ENCODE measurements around the gene ARF4.

Gene ARF4

GRCh38 chr3:57594576-57594975 is 2.6 kb downstream of the ARF4 start:
- H3K27ac ChIP-seq: no peak overlapping the region
- no peak for TF ChIP-seq ZFX (IDR thresholded peaks at IDR 0.05)
- TF ChIP-seq, protein P1, sequence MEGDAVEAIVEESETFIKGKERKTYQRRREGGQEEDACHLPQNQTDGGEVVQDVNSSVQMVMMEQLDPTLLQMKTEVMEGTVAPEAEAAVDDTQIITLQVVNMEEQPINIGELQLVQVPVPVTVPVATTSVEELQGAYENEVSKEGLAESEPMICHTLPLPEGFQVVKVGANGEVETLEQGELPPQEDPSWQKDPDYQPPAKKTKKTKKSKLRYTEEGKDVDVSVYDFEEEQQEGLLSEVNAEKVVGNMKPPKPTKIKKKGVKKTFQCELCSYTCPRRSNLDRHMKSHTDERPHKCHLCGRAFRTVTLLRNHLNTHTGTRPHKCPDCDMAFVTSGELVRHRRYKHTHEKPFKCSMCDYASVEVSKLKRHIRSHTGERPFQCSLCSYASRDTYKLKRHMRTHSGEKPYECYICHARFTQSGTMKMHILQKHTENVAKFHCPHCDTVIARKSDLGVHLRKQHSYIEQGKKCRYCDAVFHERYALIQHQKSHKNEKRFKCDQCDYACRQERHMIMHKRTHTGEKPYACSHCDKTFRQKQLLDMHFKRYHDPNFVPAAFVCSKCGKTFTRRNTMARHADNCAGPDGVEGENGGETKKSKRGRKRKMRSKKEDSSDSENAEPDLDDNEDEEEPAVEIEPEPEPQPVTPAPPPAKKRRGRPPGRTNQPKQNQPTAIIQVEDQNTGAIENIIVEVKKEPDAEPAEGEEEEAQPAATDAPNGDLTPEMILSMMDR (conservative IDR thresholded peaks at IDR 0.05): no peak

DNA sequence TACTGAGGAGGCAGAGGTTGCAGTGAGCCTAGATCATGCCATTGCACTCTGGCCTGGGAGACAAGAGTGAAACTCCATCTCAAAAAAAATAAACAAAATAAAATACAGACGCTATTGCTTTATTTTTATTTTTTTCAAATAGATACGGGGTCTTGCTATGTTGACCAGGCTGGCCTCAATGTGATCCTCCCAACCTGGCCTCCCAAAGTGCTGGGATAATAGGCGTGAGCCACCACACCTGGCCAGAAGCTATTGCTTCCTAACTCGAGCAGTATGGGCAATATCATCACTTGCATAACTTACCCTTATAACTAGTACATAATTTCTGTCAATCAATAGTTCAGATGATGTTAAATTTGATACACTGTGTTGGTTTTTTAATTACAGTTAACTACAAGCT is 3.0 kb downstream of the ARF4 start:
- H3K27ac ChIP-seq: no peak overlapping the region
- no peak for TF ChIP-seq ZFX (IDR thresholded peaks at IDR 0.05)
- TF ChIP-seq, protein P1 (conservative IDR thresholded peaks at IDR 0.05): no peak

DNA sequence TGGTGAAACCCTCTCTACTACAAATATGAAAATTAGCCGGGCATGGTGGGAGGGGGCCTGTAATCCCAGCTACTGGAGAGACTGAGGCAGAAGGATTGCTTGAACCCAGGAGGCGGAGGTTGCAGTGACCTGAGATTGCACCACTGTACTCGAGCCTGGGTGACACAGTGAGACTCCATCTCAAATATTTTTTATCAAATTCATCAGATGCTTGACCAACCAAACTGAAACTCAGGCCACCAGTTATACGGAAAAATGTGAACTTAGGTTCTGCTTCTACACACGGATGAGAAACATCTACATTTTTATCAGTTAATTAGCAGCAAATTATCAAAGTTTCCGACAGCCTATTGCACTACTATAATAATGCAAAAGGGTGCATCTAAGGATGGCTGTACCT is 4.8 kb downstream of the ARF4 start:
- TF ChIP-seq ZFX (IDR thresholded peaks at IDR 0.05): no peak
- TF ChIP-seq, protein P1 (conservative IDR thresholded peaks at IDR 0.05): no peak
- H3K27ac ChIP-seq: no peak overlapping the region

- H3K27ac ChIP-seq: no peak overlapping the region
Measured at GRCh38 chr3:57587905-57588304, 9.2 kb downstream of the ARF4 start.

GRCh38 chr3:57586778-57587177 is 10.4 kb downstream of the ARF4 start:
- TF ChIP-seq, protein P1 (conservative IDR thresholded peaks at IDR 0.05): no peak
- no peak for TF ChIP-seq ZFX (IDR thresholded peaks at IDR 0.05)
- peak overlapping the region; percentile 34; the same call in 1 of the 2 replicates for H3K27ac ChIP-seq

More at GRCh38 chr3:57587905-57588304, 9.2 kb downstream of the ARF4 start:
- TF ChIP-seq, protein P1 (conservative IDR thresholded peaks at IDR 0.05): no peak

DNA sequence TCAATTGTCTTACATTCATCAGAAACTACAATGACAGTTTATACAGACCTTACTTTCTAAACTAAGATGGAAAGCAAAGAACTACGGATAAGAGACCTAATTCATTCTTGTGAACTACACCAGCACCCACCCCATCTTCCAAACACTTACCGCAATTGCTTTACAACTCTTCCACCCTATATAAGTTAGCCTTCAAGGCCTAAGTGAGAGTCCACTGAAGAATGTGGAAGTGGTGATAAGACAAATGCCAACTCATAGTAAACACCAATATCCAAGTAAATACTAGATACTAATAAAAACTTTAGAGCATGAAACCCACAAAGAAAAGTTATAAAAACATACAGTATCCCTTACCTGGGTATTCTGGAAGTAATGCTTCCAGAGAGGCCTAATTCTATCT is 13.6 kb downstream of the ARF4 start:
- no peak overlapping the region for H3K27ac ChIP-seq
- TF ChIP-seq, protein P1 (conservative IDR thresholded peaks at IDR 0.05): no peak
- TF ChIP-seq ZFX (IDR thresholded peaks at IDR 0.05): no peak

GRCh38 chr3:57582474-57583168 is 14.5 kb downstream of the ARF4 start:
- no peak overlapping the region for H3K27ac ChIP-seq
- TF ChIP-seq, protein P1 (conservative IDR thresholded peaks at IDR 0.05): peak; percentile 56
- no peak for TF ChIP-seq ZFX (IDR thresholded peaks at IDR 0.05)
